Measurements from ENCODE around the gene YIF1A. TPM values are rescaled to one million over a fixed set of nuclear protein-coding genes. Genes with fewer than 3 reads are reported as not detected.
"Not testable (repeated sequence)": the region's sequence is repeated elsewhere in the genome, so short reads cannot be mapped to it uniquely, and the experiment has no call there.

YIF1A gene
- total RNA-seq, 2 experiments from 2014 or later = 57.2 to 73.4 TPM

GRCh38 chr11:66320289-66320688, 31.3 kb upstream of the YIF1A start:
- H3K4me2 ChIP-seq (ENCODE audit: low read length); H3K36me3 ChIP-seq (ENCODE audit: insufficient read depth, low read length); POLR2A ChIA-PET; H3K27ac ChIP-seq (ENCODE audit: low read depth, low read length, poor library complexity, severe bottlenecking); DNase-seq (ENCODE audit: low spot score); intact Hi-C loops (cut with micrococcal nuclease; ENCODE audit: unreplicated experiment); H3K9me3 ChIP-seq (ENCODE audit: low read length); CTCF ChIA-PET (ENCODE audit: unreplicated experiment); H3K79me2 ChIP-seq (ENCODE audit: insufficient read depth, low read depth, low read length); BruUV-seq (replicated peaks); H3K9me2 ChIP-seq (ENCODE audit: insufficient read depth, low read length); H3K4me3 ChIP-seq (ENCODE audit: low read depth, low read length, poor library complexity, severe bottlenecking); H4K20me1 ChIP-seq (ENCODE audit: insufficient read depth, low read length); H2AFZ ChIP-seq (ENCODE audit: low read length): not testable (repeated sequence)
- peaks cover 35% of the 10 kb centered on the region for H3K4me1 ChIP-seq (ENCODE audit: insufficient read depth, low read length, poor library complexity, severe bottlenecking)

GRCh38 chr11:66318600-66318970, 29.6 kb upstream of the YIF1A start:
- Histone ChIP-seq H4K20me1 (ENCODE audit: insufficient read depth, low read length) (no peaks in the 10 kb centered on the region), H3K9me2 (ENCODE audit: insufficient read depth, low read length) (no peaks in the 10 kb centered on the region), H3K9me3 (ENCODE audit: low read length) (no peaks in the 10 kb centered on the region), H3K79me2 (ENCODE audit: insufficient read depth, low read depth, low read length) (no peaks in the 10 kb centered on the region), H2AFZ (ENCODE audit: low read length) (peak overlapping the region; percentile 83), H3K27ac (ENCODE audit: low read depth, low read length, poor library complexity, severe bottlenecking) (peak overlapping the region; percentile 83), H3K4me3 (ENCODE audit: low read depth, low read length, poor library complexity, severe bottlenecking) (peak overlapping the region; percentile 49), H3K4me2 (ENCODE audit: low read length) (peak overlapping the region; percentile 81), H3K36me3 (ENCODE audit: insufficient read depth, low read length) (no peaks in the 10 kb centered on the region), H3K4me1 (ENCODE audit: insufficient read depth, low read length, poor library complexity, severe bottlenecking) (peaks cover 30% of the 10 kb centered on the region)
- DNase-seq (ENCODE audit: low spot score) = no peak
- CTCF ChIA-PET (ENCODE audit: unreplicated experiment) = interaction anchor here (0.9 kb wide), 1 partner anchor 53 kb away, joined by 3 read pairs; the partner anchor contains the start of gene SLC29A2
- no peak for TF ChIP-seq CTCF (conservative IDR thresholded peaks at IDR 0.05; ENCODE audit: low read length)
- no peak for TF ChIP-seq EZH2phosphoT487 (IDR thresholded peaks at IDR 0.05; ENCODE audit: borderline replicate concordance, low read depth, low read length)
- intact Hi-C loops (cut with micrococcal nuclease; ENCODE audit: unreplicated experiment) = no loop called here
- POLR2A ChIA-PET = interaction anchor here (1.2 kb wide), 1 partner anchor 32 kb away, joined by 3 read pairs; no protein-coding TSS in a partner anchor
- no TSS peak for BruUV-seq (replicated peaks)

GRCh38 chr11:66317723-66318599, 29.0 kb upstream of the YIF1A start:
- POLR2A ChIA-PET = interaction anchor here (0.6 to 1.2 kb wide), 2 partner anchors 32 to 39 kb away, joined by 3 read pairs; no protein-coding TSS in a partner anchor
- Histone ChIP-seq H3K4me1 (ENCODE audit: insufficient read depth, low read length, poor library complexity, severe bottlenecking) (peaks cover 36% of the 10 kb centered on the region), H3K9me3 (ENCODE audit: low read length) (no peaks in the 10 kb centered on the region), H3K4me2 (ENCODE audit: low read length) (peak overlapping the region; percentile 81), H3K9me2 (ENCODE audit: insufficient read depth, low read length) (no peaks in the 10 kb centered on the region), H3K36me3 (ENCODE audit: insufficient read depth, low read length) (no peaks in the 10 kb centered on the region), H2AFZ (ENCODE audit: low read length) (peak overlapping the region; percentile 83), H3K79me2 (ENCODE audit: insufficient read depth, low read depth, low read length) (no peaks in the 10 kb centered on the region), H4K20me1 (ENCODE audit: insufficient read depth, low read length) (no peaks in the 10 kb centered on the region), H3K27ac (ENCODE audit: low read depth, low read length, poor library complexity, severe bottlenecking) (peak overlapping the region; percentile 83), H3K4me3 (ENCODE audit: low read depth, low read length, poor library complexity, severe bottlenecking) (peak overlapping the region; percentile 49)
- CTCF ChIA-PET (ENCODE audit: unreplicated experiment) = interaction anchor here (0.9 to 1.0 kb wide), 2 partner anchors 51 to 54 kb away, joined by 3 to 4 read pairs; partner anchors contain the start of gene SLC29A2
- BruUV-seq (replicated peaks) = no TSS peak
- DNase-seq (ENCODE audit: low spot score) = peak; percentile 80
- TF ChIP-seq CTCF (conservative IDR thresholded peaks at IDR 0.05; ENCODE audit: low read length) (no peak), EZH2phosphoT487 (IDR thresholded peaks at IDR 0.05; ENCODE audit: borderline replicate concordance, low read depth, low read length) (no peak)
- intact Hi-C loops (cut with micrococcal nuclease; ENCODE audit: unreplicated experiment) = no loop called here
